ENCODE results near the gene PLA2G4F. TPM values are rescaled to one million over a fixed set of nuclear protein-coding genes. Genes with fewer than 3 reads are reported as not detected.

PLA2G4F gene
- total RNA-seq, 1 donor from 2014 or later = 35.1 TPM

DNA sequence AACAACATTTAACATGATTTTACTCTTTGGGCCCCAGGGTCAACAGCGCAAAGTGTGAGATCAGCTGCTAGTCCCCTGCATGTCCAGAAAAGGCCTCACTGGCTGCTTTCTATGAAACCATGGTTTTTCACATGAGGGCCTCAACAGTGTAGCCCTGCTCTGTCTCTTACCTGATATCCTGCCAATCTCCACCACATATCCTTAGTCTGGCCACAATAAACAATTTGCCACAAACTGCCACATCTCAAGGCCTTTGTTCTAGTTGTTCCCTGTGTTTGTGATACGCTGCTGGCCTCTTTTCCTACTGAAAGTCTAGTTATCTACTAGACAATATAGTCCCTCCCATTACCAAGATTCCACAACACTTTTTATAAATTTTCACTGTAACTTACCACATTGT is 33.9 kb upstream of the PLA2G4F start:
- intact Hi-C loops (cut with DNase I) = no loop called here
- no peaks in the 10 kb centered on the region for H3K27me3 ChIP-seq
- no peak for DNase-seq (ENCODE audit: extremely low spot score in 2 of 2)
- no peaks in the 10 kb centered on the region for H3K9me3 ChIP-seq
- H3K27ac ChIP-seq = no peak overlapping the region
- no peak overlapping the region for H3K4me3 ChIP-seq
- H3K36me3 ChIP-seq = peaks cover 0 to 58% of the 10 kb centered on the region in 2 donors
- peaks cover 4% of the 10 kb centered on the region for H3K4me1 ChIP-seq
- TF ChIP-seq CTCF (IDR thresholded peaks at IDR 0.05) = no peak
- no peak for TF ChIP-seq POLR2AphosphoS5 (IDR thresholded peaks at IDR 0.05; ENCODE audit: insufficient read depth in 1 of 2, low read depth in 1 of 2)
- no peak for TF ChIP-seq POLR2A (IDR thresholded peaks at IDR 0.05)

- Histone ChIP-seq H3K4me1 (no peaks in the 10 kb centered on the region), H3K27ac (no peak overlapping the region), H3K9me3 (no peaks in the 10 kb centered on the region), H3K36me3 (peaks cover 0 to 87% of the 10 kb centered on the region in 2 donors), H3K27me3 (no peaks in the 10 kb centered on the region), H3K4me3 (no peak overlapping the region)
- TF ChIP-seq POLR2A (IDR thresholded peaks at IDR 0.05) (no peak), CTCF (IDR thresholded peaks at IDR 0.05) (no peak), POLR2AphosphoS5 (IDR thresholded peaks at IDR 0.05; ENCODE audit: insufficient read depth in 1 of 2, low read depth in 1 of 2) (no peak)
- intact Hi-C loops (cut with DNase I) = no loop called here
- no peak for DNase-seq (ENCODE audit: extremely low spot score in 2 of 2)
Observed at GRCh38 chr15:42185801-42186200, 29.4 kb upstream of the PLA2G4F start.

GRCh38 chr15:42184736-42185135 is 28.3 kb upstream of the PLA2G4F start:
- Histone ChIP-seq H3K4me3 (no peak overlapping the region), H3K36me3 (peaks cover 0 to 88% of the 10 kb centered on the region in 2 donors), H3K9me3 (no peaks in the 10 kb centered on the region), H3K27me3 (no peaks in the 10 kb centered on the region), H3K27ac (no peak overlapping the region), H3K4me1 (no peaks in the 10 kb centered on the region)
- intact Hi-C loops (cut with DNase I) = no loop called here
- TF ChIP-seq POLR2A (IDR thresholded peaks at IDR 0.05) (no peak), POLR2AphosphoS5 (IDR thresholded peaks at IDR 0.05; ENCODE audit: insufficient read depth in 1 of 2, low read depth in 1 of 2) (no peak), CTCF (IDR thresholded peaks at IDR 0.05) (no peak)
- DNase-seq (ENCODE audit: extremely low spot score in 2 of 2) = no peak

DNA sequence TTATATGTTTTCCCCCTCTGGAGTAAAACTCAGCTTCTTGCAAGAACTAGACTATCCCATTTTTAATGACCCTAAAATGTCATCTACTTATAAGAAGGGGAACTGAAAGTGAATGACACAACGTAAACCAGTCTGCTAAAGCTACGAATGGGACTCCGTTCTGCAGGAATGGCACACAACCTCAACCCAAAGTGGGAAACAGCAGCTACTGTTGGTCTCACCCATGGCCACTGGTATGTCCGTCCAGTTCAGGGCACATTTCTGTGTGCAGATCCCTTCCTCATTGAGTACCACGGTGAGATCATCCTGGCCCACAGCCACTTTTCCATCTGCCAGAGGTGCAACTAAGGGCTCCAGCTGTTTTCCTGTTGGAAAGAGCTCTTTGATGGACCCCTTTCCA is 27.9 kb upstream of the PLA2G4F start:
- no peak overlapping the region for H3K4me3 ChIP-seq
- H3K9me3 ChIP-seq = no peaks in the 10 kb centered on the region
- DNase-seq (ENCODE audit: extremely low spot score in 2 of 2) = no peak
- TF ChIP-seq CTCF (IDR thresholded peaks at IDR 0.05) = no peak
- TF ChIP-seq POLR2AphosphoS5 (IDR thresholded peaks at IDR 0.05; ENCODE audit: insufficient read depth in 1 of 2, low read depth in 1 of 2) = no peak
- no peak for TF ChIP-seq POLR2A (IDR thresholded peaks at IDR 0.05)
- intact Hi-C loops (cut with DNase I) = no loop called here
- no peaks in the 10 kb centered on the region for H3K4me1 ChIP-seq
- peaks cover 0 to 90% of the 10 kb centered on the region in 2 donors for H3K36me3 ChIP-seq
- H3K27me3 ChIP-seq = no peaks in the 10 kb centered on the region
- H3K27ac ChIP-seq = no peak overlapping the region

DNA sequence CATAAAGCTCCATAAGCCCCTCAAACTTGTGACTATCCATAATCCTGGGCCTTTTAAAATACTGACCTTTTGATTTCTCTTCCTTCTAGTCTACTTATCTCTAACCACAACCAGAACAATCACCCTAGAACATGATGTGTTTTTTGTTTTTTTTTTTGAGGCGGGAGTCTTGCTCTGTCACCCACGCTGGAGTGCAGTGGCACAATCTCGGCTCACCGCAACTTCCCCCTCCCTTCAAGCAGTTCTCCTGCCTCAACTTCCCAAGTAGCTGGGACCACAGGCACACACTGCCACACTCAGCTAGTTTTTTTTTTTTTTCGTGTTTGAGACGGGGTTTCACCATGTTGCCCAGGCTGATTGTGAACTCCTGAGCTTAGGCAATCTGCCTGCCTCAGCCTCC is 26.5 kb upstream of the PLA2G4F start:
- no peaks in the 10 kb centered on the region for H3K27me3 ChIP-seq
- H3K4me1 ChIP-seq = no peaks in the 10 kb centered on the region
- peaks cover 0 to 91% of the 10 kb centered on the region in 2 donors for H3K36me3 ChIP-seq
- no peak overlapping the region for H3K27ac ChIP-seq
- intact Hi-C loops (cut with DNase I) = no loop called here
- no peak overlapping the region for H3K4me3 ChIP-seq
- no peak for TF ChIP-seq POLR2AphosphoS5 (IDR thresholded peaks at IDR 0.05; ENCODE audit: insufficient read depth in 1 of 2, low read depth in 1 of 2)
- TF ChIP-seq POLR2A (IDR thresholded peaks at IDR 0.05) = no peak
- TF ChIP-seq CTCF (IDR thresholded peaks at IDR 0.05) = no peak
- DNase-seq (ENCODE audit: extremely low spot score in 2 of 2) = no peak
- no peaks in the 10 kb centered on the region for H3K9me3 ChIP-seq
